Hepatocyte (in vitro differentiated cells): ENCODE measurements around the gene ARRDC1. TPM values are rescaled to one million over a fixed set of nuclear protein-coding genes. Genes with fewer than 3 reads are reported as not detected.

ENCODE experiments used
- polyA plus RNA-seq: library from polyadenylated mRNA; unstranded; fragments of >200 nt; fragmentation: Nextera tagmentation; extraction: Ambion mirVana; gene quantifications from 2 replicates; pipeline ENCODE4 v1.2.1, GENCODE V29; 2016
- small RNA-seq: library from RNA; depleted of rRNA; stranded (forward); fragments of <200 nt; gene quantifications from one replicate; pipeline ENCODE3, GENCODE V24; 2014
- total RNA-seq: library from RNA; depleted of rRNA; stranded (reverse); fragments of >200 nt; gene quantifications from 2 replicates; pipeline ENCODE4 v1.2.3, GENCODE V29; 2014

Gene ARRDC1
- total and polyA plus RNA-seq, 2 experiments from 2014 or later, result 62.7 to 102 TPM

Small RNA genes lying within 50 kb of the gene (small RNA-seq; reads per million reads assigned to genes)
- not detected for gene RF00017

Other genes with a start within 250 kb of the ARRDC1 start
- 7.3 and 11.8 TPM in 2 replicates for gene EXD3, start 182.5 kb upstream of the ARRDC1 start, total RNA-seq
- gene EXD3, start 182.5 kb upstream of the ARRDC1 start, polyA plus RNA-seq, result 21.6 and 24.9 TPM in 2 replicates
- 7.2 and 8.2 TPM in 2 replicates for gene NOXA1, start 182.3 kb upstream of the ARRDC1 start, total RNA-seq
- 12.5 and 13.9 TPM in 2 replicates for gene NOXA1, start 182.3 kb upstream of the ARRDC1 start, polyA plus RNA-seq
- 6.1 and 7.1 TPM in 2 replicates for gene ENTPD8, start 164.3 kb upstream of the ARRDC1 start, total RNA-seq
- gene ENTPD8, start 164.3 kb upstream of the ARRDC1 start, polyA plus RNA-seq, result 14.2 and 16.5 TPM in 2 replicates
- gene NSMF, start 146.4 kb upstream of the ARRDC1 start, total RNA-seq, result 37.2 and 39.5 TPM in 2 replicates
- gene NSMF, start 146.4 kb upstream of the ARRDC1 start, polyA plus RNA-seq, result 51.6 and 54.7 TPM in 2 replicates
- 0.56 and 0.77 TPM in 2 replicates for gene PNPLA7, start 55.3 kb upstream of the ARRDC1 start, total RNA-seq
- 0.62 and 2.0 TPM in 2 replicates for gene PNPLA7, start 55.3 kb upstream of the ARRDC1 start, polyA plus RNA-seq
- gene MRPL41, start 53.8 kb upstream of the ARRDC1 start, total RNA-seq, result 34.7 and 36.6 TPM in 2 replicates
- gene MRPL41, start 53.8 kb upstream of the ARRDC1 start, polyA plus RNA-seq, result 86.0 and 94.5 TPM in 2 replicates
- 26.8 and 28.3 TPM in 2 replicates for gene DPH7, start 26.8 kb upstream of the ARRDC1 start, total RNA-seq
- gene DPH7, start 26.8 kb upstream of the ARRDC1 start, polyA plus RNA-seq, result 36.9 and 45.5 TPM in 2 replicates
- 20.4 and 24.3 TPM in 2 replicates for gene ZMYND19, start 15.2 kb upstream of the ARRDC1 start, total RNA-seq
- gene ZMYND19, start 15.2 kb upstream of the ARRDC1 start, polyA plus RNA-seq, result 46.9 and 50.3 TPM in 2 replicates
- 40.6 and 46.0 TPM in 2 replicates for gene EHMT1, start 13.3 kb downstream of the ARRDC1 start, total RNA-seq
- gene EHMT1, start 13.3 kb downstream of the ARRDC1 start, polyA plus RNA-seq, result 47.0 and 47.7 TPM in 2 replicates